Measurements from ENCODE around the gene OR2T34.
"Not testable (repeated sequence)": the region's sequence is repeated elsewhere in the genome, so short reads cannot be mapped to it uniquely, and the experiment has no call there.

OR2T34 gene

DNA sequence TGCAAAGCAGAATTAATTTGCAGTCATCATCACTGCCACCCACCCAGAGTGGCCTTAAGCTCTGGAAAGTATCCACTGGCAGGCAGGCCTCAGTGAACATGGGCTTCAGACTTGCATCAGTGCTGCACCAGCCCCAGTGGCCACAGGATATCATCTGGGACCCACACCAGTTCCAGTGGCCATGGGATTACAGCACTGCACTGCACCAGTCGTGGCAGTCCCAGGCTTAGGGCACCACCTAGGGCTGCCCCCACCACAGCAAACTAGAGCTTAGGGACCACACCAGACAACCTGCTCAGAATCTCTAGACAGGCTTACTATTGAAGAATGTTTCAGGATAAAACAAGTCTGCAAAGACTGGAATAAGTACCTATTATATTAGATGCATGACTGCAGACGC, 27.2 kb downstream of the OR2T34 start:
- not testable (repeated sequence) for H3K27ac ChIP-seq (ENCODE audit: poor library complexity, severe bottlenecking); ATAC-seq (ENCODE audit: low read depth); H3K4me3 ChIP-seq (ENCODE audit: severe bottlenecking); H3K27me3 ChIP-seq (ENCODE audit: insufficient read depth, poor library complexity, severe bottlenecking); DNase-seq (ENCODE audit: low spot score); H3K4me1 ChIP-seq (ENCODE audit: insufficient read depth, poor library complexity, severe bottlenecking); H3K36me3 ChIP-seq (ENCODE audit: low read depth); H3K9me3 ChIP-seq (ENCODE audit: severe bottlenecking)

DNA sequence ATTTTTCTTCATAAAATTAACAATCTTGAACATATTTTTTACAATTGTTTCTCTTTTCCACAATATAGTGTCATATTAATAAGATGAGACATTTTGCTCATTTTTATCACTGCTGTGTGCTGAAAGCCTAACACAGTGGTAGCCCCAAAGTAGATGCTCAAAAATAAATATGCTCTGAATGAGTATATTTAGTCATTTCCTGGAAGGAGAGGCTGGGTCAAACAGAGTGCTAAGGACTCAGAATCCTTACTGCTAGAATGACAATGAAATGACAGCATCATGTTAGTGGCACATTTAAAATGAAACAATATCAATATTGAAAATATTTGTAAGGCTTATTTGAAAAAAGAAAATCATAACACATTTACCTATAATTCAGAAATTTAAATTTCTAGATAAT, 37.1 kb downstream of the OR2T34 start:
- not testable (repeated sequence) for H3K9me3 ChIP-seq (ENCODE audit: severe bottlenecking); ATAC-seq (ENCODE audit: low read depth); H3K27me3 ChIP-seq (ENCODE audit: insufficient read depth, poor library complexity, severe bottlenecking); H3K4me3 ChIP-seq (ENCODE audit: severe bottlenecking); H3K4me1 ChIP-seq (ENCODE audit: insufficient read depth, poor library complexity, severe bottlenecking); H3K27ac ChIP-seq (ENCODE audit: poor library complexity, severe bottlenecking); H3K36me3 ChIP-seq (ENCODE audit: low read depth); DNase-seq (ENCODE audit: low spot score)
